Vagina (tissue), 2 donors: ENCODE measurements around the gene BAX.
A peak's percentile ranks its signal among the peaks of the same experiment; 100 is the strongest.

Experiments
- CTCF ChIP-seq, 3 experiments: fragments of 450-650 bp in 2 of 3; fragments of 200-600 bp in 1 of 3; sonication (generic) in 1 of 3; IDR thresholded peaks; one replicate each; pipeline ENCODE4 v1.5.1; 2017 to 2019; ENCODE audit warnings: antibody characterized with exemption in 3 of 3, mild to moderate bottlenecking in 2 of 3, moderate library complexity in 2 of 3
- POLR2A ChIP-seq, 2 donors: fragments of 450-650 bp; IDR thresholded peaks; one replicate each; pipeline ENCODE4 v1.6.1; 2017; ENCODE audit warnings: antibody characterized with exemption in 2 of 2, mild to moderate bottlenecking in 2 of 2, moderate library complexity in 2 of 2

GRCh38 chr19:48954595-48955307 lies at the start of gene BAX:
- TF ChIP-seq POLR2A (IDR thresholded peaks at IDR 0.05) (peak in 1 of 2 donors; percentile 58), CTCF (IDR thresholded peaks at IDR 0.05) (peak in 1 of 3 experiments; percentile 28)
